HEK293 (cell line): ENCODE measurements around the gene RASD1.
A peak's percentile ranks its signal among the peaks of the same experiment; 100 is the strongest.

Experiments used
- CTCF ChIA-PET: fragments of 350-600 bp; formaldehyde crosslinking; extraction: SDS; loops from one replicate; lab custom pipeline; 2021; ENCODE audit warnings: antibody characterized with exemption; lab: Yijun Ruan, JAX
- POLR2A ChIA-PET: fragments of 300-600 bp; formaldehyde crosslinking; extraction: SDS; loops from one replicate; lab custom pipeline; 2020; ENCODE audit warnings: antibody characterized with exemption, inconsistent platforms; lab: Yijun Ruan, JAX
- H3K27ac ChIP-seq: fragments of 200-500 bp; sonication (Bioruptor generic); 2 replicates; pipeline ENCODE4 v1.5.1; 2014; ENCODE audit warnings: low read depth, low read length, control low read depth, inconsistent platforms; ENCODE audit errors: extremely low read depth
- H3K36me3 ChIP-seq, 2 experiments: fragments of 200-500 bp in 1 of 2; sonication (Bioruptor generic) in 1 of 2; 1 replicate in 1 of 2; 2 replicates in 1 of 2; pipeline ENCODE4 v1.5.1; 2014 to 2017; ENCODE audit warnings: inconsistent platforms in 2 of 2, low read length in 2 of 2; ENCODE audit not compliant: control insufficient read depth in 2 of 2, insufficient read depth in 1 of 2
- H3K4me1 ChIP-seq: fragments of 200-500 bp; sonication (Bioruptor generic); 2 replicates; pipeline ENCODE4 v1.5.1; 2014; ENCODE audit warnings: mild to moderate bottlenecking, low read length, inconsistent platforms; ENCODE audit not compliant: control insufficient read depth, insufficient read depth
- H3K4me3 ChIP-seq: 2 replicates; pipeline ENCODE4 v1.5.1; 2011; ENCODE audit warnings: low read depth, mild to moderate bottlenecking, control low read depth, low read length, moderate library complexity
- H3K9me3 ChIP-seq: fragments of 200-500 bp; sonication (Bioruptor generic); 2 replicates; pipeline ENCODE4 v1.5.1; 2014; ENCODE audit warnings: low read depth, low read length, inconsistent platforms; ENCODE audit not compliant: control insufficient read depth, insufficient read depth
- ATF2 ChIP-seq: fragments of 450-650 bp; formaldehyde crosslinking; IDR thresholded peaks from 2 replicates; pipeline ENCODE4 v1.5.1; 2016; ENCODE audit warnings: missing biosample characterization, missing genetic modification characterization, low read depth
- CTCF ChIP-seq: fragments of 450-650 bp; formaldehyde crosslinking; IDR thresholded peaks from 2 replicates; pipeline ENCODE4 v1.5.1; 2016; ENCODE audit warnings: missing biosample characterization, missing genetic modification characterization
- EGR2 ChIP-seq: fragments of 450-650 bp; formaldehyde crosslinking; IDR thresholded peaks from 2 replicates; pipeline ENCODE4 v1.5.1; 2016; ENCODE audit warnings: low read depth, missing biosample characterization, missing genetic modification characterization
- GLIS2 ChIP-seq: fragments of 450-650 bp; formaldehyde crosslinking; IDR thresholded peaks from 2 replicates; pipeline ENCODE4 v1.5.1; 2016; ENCODE audit warnings: missing biosample characterization, missing genetic modification characterization
- OSR2 ChIP-seq: fragments of 450-650 bp; formaldehyde crosslinking; IDR thresholded peaks from 2 replicates; pipeline ENCODE4 v1.5.1; 2016; ENCODE audit warnings: missing biosample characterization, missing genetic modification characterization
- ZFP41 ChIP-seq: fragments of 450-650 bp; formaldehyde crosslinking; IDR thresholded peaks from 2 replicates; pipeline ENCODE4 v1.5.1; 2016; ENCODE audit warnings: missing biosample characterization, missing genetic modification characterization, borderline replicate concordance
- ZNF132 ChIP-seq: fragments of 450-650 bp; formaldehyde crosslinking; IDR thresholded peaks from 2 replicates; pipeline ENCODE4 v1.5.1; 2017; ENCODE audit warnings: missing biosample characterization, missing genetic modification characterization, borderline replicate concordance
- ZNF148 ChIP-seq: fragments of 450-650 bp; formaldehyde crosslinking; IDR thresholded peaks from 2 replicates; pipeline ENCODE4 v1.5.0; 2017; ENCODE audit warnings: missing biosample characterization, missing genetic modification characterization, borderline replicate concordance
- ZNF214 ChIP-seq: fragments of 450-650 bp; formaldehyde crosslinking; IDR thresholded peaks from 2 replicates; pipeline ENCODE4 v1.5.1; 2017; ENCODE audit warnings: missing biosample characterization, mild to moderate bottlenecking, missing genetic modification characterization, borderline replicate concordance
- ZNF302 ChIP-seq: fragments of 450-650 bp; formaldehyde crosslinking; IDR thresholded peaks from 2 replicates; pipeline ENCODE4 v1.5.1; 2016; ENCODE audit warnings: missing biosample characterization, missing genetic modification characterization, low read depth
- ZNF391 ChIP-seq: fragments of 450-650 bp; formaldehyde crosslinking; IDR thresholded peaks from 2 replicates; pipeline ENCODE4 v1.5.1; 2016; ENCODE audit warnings: low read depth, missing biosample characterization, missing genetic modification characterization, borderline replicate concordance
- ZNF398 ChIP-seq: fragments of 450-650 bp; formaldehyde crosslinking; IDR thresholded peaks from 2 replicates; pipeline ENCODE4 v1.5.1; 2017; ENCODE audit warnings: missing biosample characterization, missing genetic modification characterization
- ZNF473 ChIP-seq: fragments of 450-650 bp; formaldehyde crosslinking; IDR thresholded peaks from 2 replicates; pipeline ENCODE4 v1.5.1; 2017; ENCODE audit warnings: missing biosample characterization, missing genetic modification characterization
- ZNF560 ChIP-seq: fragments of 450-650 bp; formaldehyde crosslinking; IDR thresholded peaks from 2 replicates; pipeline ENCODE4 v1.5.1; 2017; ENCODE audit warnings: missing biosample characterization, missing genetic modification characterization, borderline replicate concordance
- ZNF585B ChIP-seq: fragments of 450-650 bp; formaldehyde crosslinking; IDR thresholded peaks from 2 replicates; pipeline ENCODE4 v1.5.1; 2016; ENCODE audit warnings: missing biosample characterization, missing genetic modification characterization
- ZNF701 ChIP-seq: fragments of 450-650 bp; formaldehyde crosslinking; IDR thresholded peaks from 2 replicates; pipeline ENCODE4 v1.5.1; 2016; ENCODE audit warnings: missing biosample characterization, missing genetic modification characterization
- ZNF830 ChIP-seq: fragments of 450-650 bp; IDR thresholded peaks from 2 replicates; pipeline ENCODE4 v1.5.0; 2018; ENCODE audit warnings: missing biosample characterization, missing genetic modification characterization, low read depth, mild to moderate bottlenecking, moderate library complexity
- ZSCAN5A ChIP-seq: fragments of 450-650 bp; formaldehyde crosslinking; IDR thresholded peaks from 2 replicates; pipeline ENCODE4 v1.5.1; 2016; ENCODE audit warnings: missing biosample characterization, missing genetic modification characterization
- TF ChIP-seq, protein P1 (sequence below): fragments of 450-650 bp; formaldehyde crosslinking; IDR thresholded peaks from 2 replicates; pipeline ENCODE4 v1.5.1; 2016; ENCODE audit warnings: missing biosample characterization, missing genetic modification characterization
- TF ChIP-seq, protein P2 (sequence below): fragments of 450-650 bp; formaldehyde crosslinking; IDR thresholded peaks from 2 replicates; pipeline ENCODE4 v1.5.1; 2016; ENCODE audit warnings: missing biosample characterization, missing genetic modification characterization, low read depth

RASD1 gene

GRCh38 chr17:17469996-17470395 is 26.2 kb downstream of the RASD1 start:
- ChIA-PET CTCF (no interaction called here), POLR2A (no interaction called here)
- no peaks in the 10 kb centered on the region for H3K36me3 ChIP-seq
- no peak overlapping the region for H3K4me3 ChIP-seq
- no peaks in the 10 kb centered on the region for H3K9me3 ChIP-seq
- H3K4me1 ChIP-seq, result 0 out of 2 replicates have a peak, but pooled peaks cover 2% of the 10 kb centered on the region
- no peak overlapping the region for H3K27ac ChIP-seq
- 0 out of 2 replicates have a peak, but pooled peaks have one; percentile 19 for TF ChIP-seq ZNF398 (tag by site-specific recombination)
- TF ChIP-seq ZNF214 (tag by site-specific recombination), result no peak

GRCh38 chr17:17469358-17469757 is 26.8 kb downstream of the RASD1 start:
- H3K4me3 ChIP-seq, result no peak overlapping the region
- ChIA-PET CTCF (interaction anchor here (0.5 to 0.6 kb wide), 2 partner anchors 15 to 56 kb away, joined by 3 to 4 read pairs; no protein-coding TSS in a partner anchor), POLR2A (no interaction called here)
- 0 out of 2 replicates have a peak, but pooled peaks cover 2% of the 10 kb centered on the region for H3K4me1 ChIP-seq
- no peak overlapping the region for H3K27ac ChIP-seq
- no peaks in the 10 kb centered on the region for H3K36me3 ChIP-seq
- no peaks in the 10 kb centered on the region for H3K9me3 ChIP-seq
- TF ChIP-seq ZNF585B (tag by site-specific recombination), result no peak
- no peak for TF ChIP-seq ZFP41 (tag by site-specific recombination)
- no peak for TF ChIP-seq ATF2 (tag by site-specific recombination)
- no peak for TF ChIP-seq OSR2
- no peak for TF ChIP-seq EGR2 (tag by site-specific recombination)
- no peak for TF ChIP-seq ZSCAN5A
- TF ChIP-seq ZNF830 (tag by site-specific recombination), result no peak
- TF ChIP-seq ZNF148 (tag by site-specific recombination), result no peak
- TF ChIP-seq GLIS2 (tag by site-specific recombination), result no peak
- TF ChIP-seq ZNF132 (tag by site-specific recombination), result no peak
- no peak for TF ChIP-seq ZNF473 (tag by site-specific recombination)
- TF ChIP-seq, protein P1, sequence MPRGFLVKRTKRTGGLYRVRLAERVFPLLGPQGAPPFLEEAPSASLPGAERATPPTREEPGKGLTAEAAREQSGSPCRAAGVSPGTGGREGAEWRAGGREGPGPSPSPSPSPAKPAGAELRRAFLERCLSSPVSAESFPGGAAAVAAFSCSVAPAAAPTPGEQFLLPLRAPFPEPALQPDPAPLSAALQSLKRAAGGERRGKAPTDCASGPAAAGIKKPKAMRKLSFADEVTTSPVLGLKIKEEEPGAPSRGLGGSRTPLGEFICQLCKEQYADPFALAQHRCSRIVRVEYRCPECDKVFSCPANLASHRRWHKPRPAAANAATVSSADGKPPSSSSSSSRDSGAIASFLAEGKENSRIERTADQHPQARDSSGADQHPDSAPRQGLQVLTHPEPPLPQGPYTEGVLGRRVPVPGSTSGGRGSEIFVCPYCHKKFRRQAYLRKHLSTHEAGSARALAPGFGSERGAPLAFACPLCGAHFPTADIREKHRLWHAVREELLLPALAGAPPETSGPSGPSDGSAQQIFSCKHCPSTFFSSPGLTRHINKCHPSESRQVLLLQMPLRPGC (tag by site-specific recombination), result no peak
- TF ChIP-seq ZNF302 (tag by site-specific recombination), result no peak
- TF ChIP-seq CTCF (tag by site-specific recombination), result no peak
- no peak for TF ChIP-seq ZNF701
- TF ChIP-seq, protein P2, sequence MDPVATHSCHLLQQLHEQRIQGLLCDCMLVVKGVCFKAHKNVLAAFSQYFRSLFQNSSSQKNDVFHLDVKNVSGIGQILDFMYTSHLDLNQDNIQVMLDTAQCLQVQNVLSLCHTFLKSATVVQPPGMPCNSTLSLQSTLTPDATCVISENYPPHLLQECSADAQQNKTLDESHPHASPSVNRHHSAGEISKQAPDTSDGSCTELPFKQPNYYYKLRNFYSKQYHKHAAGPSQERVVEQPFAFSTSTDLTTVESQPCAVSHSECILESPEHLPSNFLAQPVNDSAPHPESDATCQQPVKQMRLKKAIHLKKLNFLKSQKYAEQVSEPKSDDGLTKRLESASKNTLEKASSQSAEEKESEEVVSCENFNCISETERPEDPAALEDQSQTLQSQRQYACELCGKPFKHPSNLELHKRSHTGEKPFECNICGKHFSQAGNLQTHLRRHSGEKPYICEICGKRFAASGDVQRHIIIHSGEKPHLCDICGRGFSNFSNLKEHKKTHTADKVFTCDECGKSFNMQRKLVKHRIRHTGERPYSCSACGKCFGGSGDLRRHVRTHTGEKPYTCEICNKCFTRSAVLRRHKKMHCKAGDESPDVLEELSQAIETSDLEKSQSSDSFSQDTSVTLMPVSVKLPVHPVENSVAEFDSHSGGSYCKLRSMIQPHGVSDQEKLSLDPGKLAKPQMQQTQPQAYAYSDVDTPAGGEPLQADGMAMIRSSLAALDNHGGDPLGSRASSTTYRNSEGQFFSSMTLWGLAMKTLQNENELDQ (tag by site-specific recombination), result no peak
- TF ChIP-seq ZNF560 (tag by site-specific recombination), result no peak
- no peak for TF ChIP-seq ZNF391 (tag by site-specific recombination)
